Upper lobe of right lung (tissue), 1 donor: ENCODE results near the gene TFCP2. TPM values are rescaled to one million over a fixed set of nuclear protein-coding genes. Genes with fewer than 3 reads are reported as not detected.

Experiments used
- ATAC-seq: fragments of 200-7000 bp; cut with Tn5 transposase; one replicate; pipeline ENCODE4 v1.9.1; 2020; ENCODE audit warnings: mild to moderate bottlenecking, moderate library complexity
- DNase-seq: peaks from one replicate; pipeline ENCODE4 v3.0.0-alpha.2; 2020
- H3K27ac ChIP-seq: fragments of 200-600 bp; one replicate; pipeline ENCODE4 v1.8.0; 2022
- H3K27me3 ChIP-seq: fragments of 200-600 bp; one replicate; pipeline ENCODE4 v1.8.0; 2022; ENCODE audit warnings: mild to moderate bottlenecking
- H3K36me3 ChIP-seq: fragments of 200-600 bp; one replicate; pipeline ENCODE4 v1.8.0; 2022
- H3K4me1 ChIP-seq: fragments of 200-600 bp; one replicate; pipeline ENCODE4 v1.8.0; 2022
- H3K4me3 ChIP-seq: fragments of 200-600 bp; one replicate; pipeline ENCODE4 v1.8.0; 2022; ENCODE audit warnings: mild to moderate bottlenecking
- H3K9me3 ChIP-seq: fragments of 200-600 bp; one replicate; pipeline ENCODE4 v1.8.0; 2022
- CTCF ChIP-seq: fragments of 200-600 bp; IDR thresholded peaks from one replicate; pipeline ENCODE4 v1.8.0; 2022; ENCODE audit warnings: antibody characterized with exemption
- intact Hi-C: fragments of 100-400 bp; cut with DNase I; formaldehyde crosslinking; loops from one replicate; pipeline ENCODE4 v1.11.0; 2022
- total RNA-seq: library from RNA; stranded (reverse); fragmentation: NEBNext Ultra II Directional; extraction: Animal tissue kit (Norgen Biotek cat#: 25700); gene quantifications from one replicate; pipeline ENCODE4 v1.2.1, GENCODE V29; 2021
- donor health status: DM: no; HTN: yes; CAD: no; lungs with severe emphysema.

TFCP2 gene
- total RNA-seq, 1 donor from 2014 or later: 25.0 TPM

- intact Hi-C loops: no loop called here
- ATAC-seq: no peak
- Histone ChIP-seq H3K27me3 (no peaks in the 10 kb centered on the region), H3K4me1 (no peaks in the 10 kb centered on the region), H3K9me3 (no peaks in the 10 kb centered on the region), H3K4me3 (no peak overlapping the region), H3K36me3 (no peaks in the 10 kb centered on the region), H3K27ac (no peak overlapping the region)
- DNase-seq: no peak
- TF ChIP-seq CTCF: no peak
Observed at GRCh38 chr12:51209259-51209658, 36.3 kb upstream of the TFCP2 start.

- Histone ChIP-seq H3K9me3 (no peaks in the 10 kb centered on the region), H3K4me3 (no peak overlapping the region), H3K4me1 (no peaks in the 10 kb centered on the region), H3K36me3 (no peaks in the 10 kb centered on the region), H3K27me3 (no peaks in the 10 kb centered on the region), H3K27ac (no peak overlapping the region)
- no peak for DNase-seq
- no peak for TF ChIP-seq CTCF
- intact Hi-C loops: no loop called here
- ATAC-seq: no peak
Observed at GRCh38 chr12:51208016-51208660, 35.2 kb upstream of the TFCP2 start.

GRCh38 chr12:51205350-51205749 is 32.4 kb upstream of the TFCP2 start:
- Histone ChIP-seq H3K27me3 (no peaks in the 10 kb centered on the region), H3K9me3 (no peaks in the 10 kb centered on the region), H3K4me3 (no peak overlapping the region), H3K27ac (no peak overlapping the region), H3K4me1 (no peaks in the 10 kb centered on the region), H3K36me3 (no peaks in the 10 kb centered on the region)
- TF ChIP-seq CTCF: no peak
- DNase-seq (no peak), ATAC-seq (no peak)
- intact Hi-C loops: no loop called here

GRCh38 chr12:51202718-51203117 is 29.8 kb upstream of the TFCP2 start:
- Histone ChIP-seq H3K4me1 (no peaks in the 10 kb centered on the region), H3K27me3 (no peaks in the 10 kb centered on the region), H3K36me3 (no peaks in the 10 kb centered on the region), H3K9me3 (no peaks in the 10 kb centered on the region), H3K27ac (no peak overlapping the region), H3K4me3 (no peak overlapping the region)
- no peak for DNase-seq
- ATAC-seq: no peak
- intact Hi-C loops: no loop called here
- TF ChIP-seq CTCF: no peak

- TF ChIP-seq CTCF: no peak
- no peaks in the 10 kb centered on the region for H3K9me3 ChIP-seq
- no peaks in the 10 kb centered on the region for H3K27me3 ChIP-seq
- H3K4me3 ChIP-seq: no peak overlapping the region
- intact Hi-C loops: no loop called here
- no peak for ATAC-seq
- no peak for DNase-seq
- no peaks in the 10 kb centered on the region for H3K4me1 ChIP-seq
- no peak overlapping the region for H3K27ac ChIP-seq
- no peaks in the 10 kb centered on the region for H3K36me3 ChIP-seq
Observed at GRCh38 chr12:51200806-51201205, 27.9 kb upstream of the TFCP2 start.

GRCh38 chr12:51200156-51200555 is 27.2 kb upstream of the TFCP2 start:
- intact Hi-C loops: no loop called here
- DNase-seq (no peak), ATAC-seq (no peak)
- TF ChIP-seq CTCF: no peak
- no peaks in the 10 kb centered on the region for H3K27me3 ChIP-seq
- no peaks in the 10 kb centered on the region for H3K9me3 ChIP-seq
- H3K27ac ChIP-seq: no peak overlapping the region
- no peaks in the 10 kb centered on the region for H3K36me3 ChIP-seq
- H3K4me1 ChIP-seq: no peaks in the 10 kb centered on the region
- H3K4me3 ChIP-seq: no peak overlapping the region
